ENCODE data around the gene SULT1A1.

The SULT1A1 gene

GRCh38 chr16:28567292-28567691 is 42.6 kb downstream of the SULT1A1 start:
- TF ChIP-seq REST (IDR thresholded peaks at IDR 0.05; ENCODE audit: insufficient read depth in 1 of 2, low read depth in 2 of 2, low read length in 2 of 2): no peak
- TF ChIP-seq SIN3A (IDR thresholded peaks at IDR 0.05; ENCODE audit: borderline replicate concordance, insufficient read depth, low read length): no peak
- no peak for TF ChIP-seq FOXP2 (optimal IDR thresholded peaks at IDR 0.05; ENCODE audit: borderline replicate concordance, extremely low read depth, extremely low read length, insufficient read depth)
- no peak for TF ChIP-seq TAF1 (IDR thresholded peaks at IDR 0.05; ENCODE audit: borderline replicate concordance, insufficient read depth, low read length)
- no peak for TF ChIP-seq POLR2AphosphoS5 (IDR thresholded peaks at IDR 0.05; ENCODE audit: low read depth, low read length)

- no peak for TF ChIP-seq SIN3A (IDR thresholded peaks at IDR 0.05; ENCODE audit: borderline replicate concordance, insufficient read depth, low read length)
- no peak for TF ChIP-seq FOXP2 (optimal IDR thresholded peaks at IDR 0.05; ENCODE audit: borderline replicate concordance, extremely low read depth, extremely low read length, insufficient read depth)
- TF ChIP-seq REST (IDR thresholded peaks at IDR 0.05; ENCODE audit: insufficient read depth in 1 of 2, low read depth in 2 of 2, low read length in 2 of 2): no peak
- TF ChIP-seq TAF1 (IDR thresholded peaks at IDR 0.05; ENCODE audit: borderline replicate concordance, insufficient read depth, low read length): no peak
- no peak for TF ChIP-seq POLR2AphosphoS5 (IDR thresholded peaks at IDR 0.05; ENCODE audit: low read depth, low read length)
Observed at GRCh38 chr16:28563218-28563617, 46.6 kb downstream of the SULT1A1 start.

- TF ChIP-seq POLR2AphosphoS5 (IDR thresholded peaks at IDR 0.05; ENCODE audit: low read depth, low read length): no peak
- TF ChIP-seq REST (IDR thresholded peaks at IDR 0.05; ENCODE audit: insufficient read depth in 1 of 2, low read depth in 2 of 2, low read length in 2 of 2): no peak
Observed at GRCh38 chr16:28562199-28562598, 47.6 kb downstream of the SULT1A1 start.

- TF ChIP-seq REST (IDR thresholded peaks at IDR 0.05; ENCODE audit: insufficient read depth in 1 of 2, low read depth in 2 of 2, low read length in 2 of 2) (no peak), POLR2AphosphoS5 (IDR thresholded peaks at IDR 0.05; ENCODE audit: low read depth, low read length) (no peak), FOXP2 (optimal IDR thresholded peaks at IDR 0.05; ENCODE audit: borderline replicate concordance, extremely low read depth, extremely low read length, insufficient read depth) (no peak), TAF1 (IDR thresholded peaks at IDR 0.05; ENCODE audit: borderline replicate concordance, insufficient read depth, low read length) (no peak), SIN3A (IDR thresholded peaks at IDR 0.05; ENCODE audit: borderline replicate concordance, insufficient read depth, low read length) (no peak)
Observed at GRCh38 chr16:28561557-28562187, 48.2 kb downstream of the SULT1A1 start.

GRCh38 chr16:28558456-28558855 is 51.4 kb downstream of the SULT1A1 start:
- TF ChIP-seq REST (IDR thresholded peaks at IDR 0.05; ENCODE audit: insufficient read depth in 1 of 2, low read depth in 2 of 2, low read length in 2 of 2) (no peak), FOXP2 (optimal IDR thresholded peaks at IDR 0.05; ENCODE audit: borderline replicate concordance, extremely low read depth, extremely low read length, insufficient read depth) (no peak), TAF1 (IDR thresholded peaks at IDR 0.05; ENCODE audit: borderline replicate concordance, insufficient read depth, low read length) (no peak), POLR2AphosphoS5 (IDR thresholded peaks at IDR 0.05; ENCODE audit: low read depth, low read length) (no peak), SIN3A (IDR thresholded peaks at IDR 0.05; ENCODE audit: borderline replicate concordance, insufficient read depth, low read length) (no peak)
